ENCODE results near the gene TMEM132D. TPM values are rescaled to one million over a fixed set of nuclear protein-coding genes. Genes with fewer than 3 reads are reported as not detected.

The TMEM132D gene
- total and polyA plus RNA-seq, 2 of the 8 experiments (the other 6 are each of a cell fraction or from before 2014, with no cell fraction given), result 3.5 to 10.1 TPM

DNA sequence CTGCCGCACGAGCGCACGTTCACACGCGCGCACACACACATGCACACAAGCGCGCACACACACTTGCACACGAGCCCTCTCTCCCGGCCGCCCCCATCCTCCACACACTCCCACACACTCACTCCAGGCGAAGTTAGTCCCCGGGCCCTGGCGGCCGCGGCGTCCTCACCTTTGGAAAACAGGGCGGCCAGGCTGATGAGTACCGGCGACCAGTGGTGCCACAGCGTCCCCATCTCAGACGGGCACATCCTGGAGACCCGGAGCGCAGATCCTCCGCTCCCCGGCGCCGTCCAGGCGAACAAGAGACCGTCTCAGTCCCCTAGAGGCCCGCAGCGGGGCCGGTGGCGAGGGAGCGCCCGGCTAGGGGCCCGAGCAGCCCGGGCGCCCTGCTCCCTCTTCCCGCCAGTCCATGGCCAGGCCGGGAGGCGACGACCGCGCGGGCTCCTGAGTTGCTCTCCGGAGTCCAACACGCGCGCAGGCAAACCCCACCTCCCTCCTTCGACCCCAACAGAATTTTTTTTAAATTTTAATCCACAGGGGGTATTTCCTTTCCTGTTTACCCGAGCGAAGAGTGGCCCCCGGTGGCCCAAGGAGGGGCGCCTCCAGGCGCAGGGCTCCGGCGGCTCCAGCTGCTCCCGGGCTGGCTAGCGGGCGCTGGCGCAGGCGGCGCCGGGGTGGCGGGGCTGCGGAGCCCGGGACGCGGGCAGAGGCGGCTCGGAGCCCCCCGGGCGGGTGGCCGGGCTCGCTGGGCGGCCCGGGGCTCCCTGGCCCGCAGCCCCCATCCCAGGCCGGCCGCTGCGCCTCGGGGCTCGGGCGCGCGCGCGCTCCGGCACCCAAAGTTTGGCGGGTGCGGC is 506 bp downstream of the TMEM132D start (continued):
- TF ChIP-seq RAD21 (IDR thresholded peaks at IDR 0.05 in 1 of 2, conservative IDR thresholded peaks at IDR 0.05 in 1 of 2; ENCODE audit: low read depth in 2 of 2, low read length in 2 of 2) (peak; percentile 8 to 33; a peak in 2 of 4 replicates), TCF12 (IDR thresholded peaks at IDR 0.05; ENCODE audit: low read depth, low read length) (no peak), PHF8 (conservative IDR thresholded peaks at IDR 0.05; ENCODE audit: low read depth, low read length) (0 out of 2 replicates have a peak, but pooled peaks have one; percentile 33), SUZ12 (IDR thresholded peaks at IDR 0.05; ENCODE audit: low read length) (no peak), SIRT6 (IDR thresholded peaks at IDR 0.05; ENCODE audit: low read length) (no peak), ASH2L (IDR thresholded peaks at IDR 0.05; ENCODE audit: low read length) (peak; percentile 62), POLR2A (IDR thresholded peaks at IDR 0.05; ENCODE audit: control extremely low read depth in 1 of 2, low read depth in 2 of 2, low read length in 2 of 2) (peak in 1 of 2 experiments; percentile 2; a peak in 1 of 3 replicates), JUN (IDR thresholded peaks at IDR 0.05; ENCODE audit: low read depth, low read length) (no peak), SAP30 (IDR thresholded peaks at IDR 0.05; ENCODE audit: insufficient read depth, insufficient replicate concordance, low read length) (no peak), CBX5 (IDR thresholded peaks at IDR 0.05; ENCODE audit: low read depth, low read length) (no peak), KDM5A (IDR thresholded peaks at IDR 0.05; ENCODE audit: low read length) (no peak)

All from H1 (cell line).